HG03025 (cell line): ENCODE measurements around the gene NDUFA13.

Experiments
- ATAC-seq: cut with Tn5 transposase; IDR thresholded peaks from one replicate; pipeline ENCODE4 v1.9.1; 2021; ENCODE audit warnings: mild to moderate bottlenecking, moderate library complexity; ENCODE audit not compliant: unreplicated experiment, low FRiP score

NDUFA13 gene

GRCh38 chr19:19566306-19566705, 50.3 kb downstream of the NDUFA13 start:
- no peak for ATAC-seq

DNA sequence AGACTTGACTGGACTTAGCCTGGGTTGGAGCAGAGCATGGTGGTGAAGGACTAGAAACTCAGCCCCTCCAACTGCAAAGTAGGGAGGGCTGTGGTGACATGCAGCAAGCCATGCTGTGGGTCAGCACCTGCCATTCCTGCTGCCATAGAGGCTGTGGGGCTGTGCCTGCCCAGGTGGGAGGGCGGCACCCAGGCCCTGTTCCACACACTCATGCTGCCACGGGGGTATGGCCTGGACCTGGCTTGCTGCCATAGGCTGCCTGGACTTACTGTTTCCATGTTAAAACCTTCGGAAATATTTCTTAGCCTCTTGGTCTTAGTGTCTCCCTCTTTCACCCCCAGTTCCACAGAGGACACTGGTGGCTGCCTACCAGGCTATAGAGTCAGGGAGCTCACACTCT, 51.4 kb downstream of the NDUFA13 start:
- no peak for ATAC-seq

- ATAC-seq: no peak
Observed at GRCh38 chr19:19568802-19569756, 53.1 kb downstream of the NDUFA13 start.

- no peak for ATAC-seq
Observed at GRCh38 chr19:19570571-19570970, 54.5 kb downstream of the NDUFA13 start.

GRCh38 chr19:19571071-19571786, 55.2 kb downstream of the NDUFA13 start:
- no peak for ATAC-seq

- ATAC-seq: no peak
Observed at GRCh38 chr19:19575411-19575810, 59.4 kb downstream of the NDUFA13 start.
